GM12878 (cell line): ENCODE data around the gene IRF9. TPM values are rescaled to one million over a fixed set of nuclear protein-coding genes. Genes with fewer than 3 reads are reported as not detected.

Experiments used
- BCL3 ChIP-seq: IDR thresholded peaks from 2 replicates; pipeline ENCODE4 v1.6.1; 2011; ENCODE audit warnings: borderline replicate concordance, low read depth, mild to moderate bottlenecking, moderate library complexity, low read length; ENCODE audit not compliant: insufficient read depth, poor library complexity, severe bottlenecking
- CEBPZ ChIP-seq: fragments of 150-350 bp; IDR thresholded peaks from 2 replicates; pipeline ENCODE4 v1.6.1; 2016; ENCODE audit warnings: low read depth, low read length
- CHD1 ChIP-seq: IDR thresholded peaks from 2 replicates; pipeline ENCODE4 v1.6.1; 2012; ENCODE audit warnings: low read depth, low read length, improper control_type of control experiment
- CREB1 ChIP-seq: IDR thresholded peaks from 2 replicates; pipeline ENCODE4 v1.6.1; 2012; ENCODE audit warnings: low read depth, mild to moderate bottlenecking, inconsistent platforms
- EED ChIP-seq: sonication (generic); IDR thresholded peaks from 2 replicates; pipeline ENCODE4 v1.6.1; 2016; ENCODE audit warnings: antibody characterized with exemption, low read depth
- FOXM1 ChIP-seq: IDR thresholded peaks from 2 replicates; pipeline ENCODE4 v1.6.1; 2012; ENCODE audit warnings: low read depth, mild to moderate bottlenecking, inconsistent platforms, low read length, moderate library complexity
- GABPA ChIP-seq: IDR thresholded peaks from 2 replicates; pipeline ENCODE4 v1.6.1; 2014; ENCODE audit warnings: antibody characterized with exemption, low read depth, mild to moderate bottlenecking, inconsistent platforms
- HCFC1 ChIP-seq: fragments of 150-350 bp; IDR thresholded peaks from 2 replicates; pipeline ENCODE4 v1.6.1; 2014; ENCODE audit warnings: low read length
- IRF4 ChIP-seq: IDR thresholded peaks from 2 replicates; pipeline ENCODE4 v1.6.1; 2011; ENCODE audit warnings: low read depth, low read length
- KAT2A ChIP-seq: conservative IDR thresholded peaks from 2 replicates; pipeline ENCODE4 v1.6.1; 2011; ENCODE audit warnings: low read depth, low read length; ENCODE audit not compliant: control insufficient read depth
- KDM1A ChIP-seq: fragments of 200-600 bp; sonication (generic); IDR thresholded peaks from 2 replicates; pipeline ENCODE4 v1.6.1; 2016; ENCODE audit warnings: borderline replicate concordance
- MEF2A ChIP-seq: IDR thresholded peaks from 2 replicates; pipeline ENCODE4 v1.6.1; 2011; ENCODE audit warnings: low read depth, mild to moderate bottlenecking, low read length, moderate library complexity; ENCODE audit not compliant: insufficient read depth
- NFYA ChIP-seq: IDR thresholded peaks from 2 replicates; pipeline ENCODE4 v1.6.1; 2011; ENCODE audit warnings: low read depth, mild to moderate bottlenecking, low read length, improper control_type of control experiment, borderline replicate concordance
- NR2C1 ChIP-seq: fragments of 450-650 bp; IDR thresholded peaks from 2 replicates; pipeline ENCODE4 v1.6.1; 2017; ENCODE audit warnings: antibody characterized with exemption, mild to moderate bottlenecking, moderate library complexity
- NRF1 ChIP-seq: conservative IDR thresholded peaks from 2 replicates; pipeline ENCODE4 v1.6.1; 2011; ENCODE audit warnings: mild to moderate bottlenecking, low read depth, low read length, improper control_type of control experiment
- PBX3 ChIP-seq: IDR thresholded peaks from 2 replicates; pipeline ENCODE4 v1.6.1; 2011; ENCODE audit warnings: mild to moderate bottlenecking, low read depth, low read length, moderate library complexity; ENCODE audit not compliant: insufficient replicate concordance
- PRDM15 ChIP-seq: fragments of 450-650 bp; formaldehyde crosslinking; IDR thresholded peaks from 2 replicates; pipeline ENCODE4 v1.4.0; 2020; ENCODE audit warnings: mild to moderate bottlenecking, moderate library complexity
- RFX5 ChIP-seq: IDR thresholded peaks from 2 replicates; pipeline ENCODE4 v1.6.1; 2011; ENCODE audit warnings: low read depth, low read length, improper control_type of control experiment
- TAF1 ChIP-seq: IDR thresholded peaks from 2 replicates; pipeline ENCODE4 v1.6.1; 2011; ENCODE audit warnings: mild to moderate bottlenecking, low read depth, low read length, borderline replicate concordance
- polyA plus RNA-seq, 11 experiments: library from polyadenylated mRNA; depleted of rRNA in 4 of 11; unstranded in 6 of 11; stranded (reverse) in 5 of 11; fragments of >200 nt; fragmentation: Nextera tagmentation in 4 of 11; fragmentation: Illumina TruSeq in 1 of 11; extraction: Ambion mirVana in 4 of 11; extraction: Trizol in 1 of 11; gene quantifications; 1 replicate in 1 of 11; 2 replicates in 10 of 11; pipeline versions ENCODE4 v1.2.1 to v1.2.3, GENCODE V29; 2011 to 2016; ENCODE audit warnings: inconsistent platforms in 2 of 11, missing spikeins in 2 of 11, low read depth in 1 of 11
- total RNA-seq, 4 experiments: library from RNA; depleted of rRNA in 3 of 4; stranded (reverse); fragments of >200 nt in 3 of 4; fragmentation: Illumina TruSeq in 1 of 4; extraction: Trizol in 1 of 4; gene quantifications; 2 replicates each; pipeline versions ENCODE4 v1.2.1 to v1.2.3, GENCODE V29; 2013 to 2021

Gene IRF9
- total and polyA plus RNA-seq, 10 of the 15 experiments (the other 5 are each of a cell fraction or from before 2014, with no cell fraction given): 47.6 to 234 (median 148) TPM

- no peak for TF ChIP-seq GABPA
- TF ChIP-seq KDM1A: no peak
- TF ChIP-seq NRF1: peak; percentile 38; the same call in 1 of the 2 replicates
- TF ChIP-seq TAF1: peak; percentile 88
- no peak for TF ChIP-seq IRF4
- peak; percentile 16 for TF ChIP-seq HCFC1
- peak; percentile 72 for TF ChIP-seq CREB1
- no peak for TF ChIP-seq CHD1
- peak; percentile 67 for TF ChIP-seq CEBPZ
- peak; percentile 72 for TF ChIP-seq PBX3
- TF ChIP-seq NR2C1: no peak; the same call in 1 of the 2 replicates
- peak; percentile 88 for TF ChIP-seq RFX5
- TF ChIP-seq FOXM1: no peak; the same call in 1 of the 2 replicates
- no peak for TF ChIP-seq EED
- TF ChIP-seq BCL3: no peak
- no peak for TF ChIP-seq KAT2A
- TF ChIP-seq NFYA: no peak; the same call in 1 of the 2 replicates
- no peak for TF ChIP-seq MEF2A
- no peak for TF ChIP-seq PRDM15 (CRISPR knock-in tag)
Observed at GRCh38 chr14:24141097-24141880, 19.8 kb upstream of the IRF9 start, which contains the start of gene EMC9 (continued).
